DND-41 (cell line): Measurements from ENCODE around the gene BMP8B.
"Not testable (repeated sequence)": the region's sequence is repeated elsewhere in the genome, so short reads cannot be mapped to it uniquely, and the experiment has no call there.

Experiments used
- ATAC-seq: fragments of 200-7000 bp; cut with Tn5 transposase; 3 replicates; pipeline ENCODE4 v1.9.1; 2021; ENCODE audit warnings: low read depth; ENCODE audit not compliant: insufficient read depth
- DNase-seq: peaks from one replicate; pipeline ENCODE4 v3.0.0-alpha.2; 2020
- H2AFZ ChIP-seq: 2 replicates; pipeline ENCODE4 v1.6.0; 2012; ENCODE audit warnings: low read depth, low read length
- H3K27ac ChIP-seq: 2 replicates; pipeline ENCODE4 v1.5.1; 2012; ENCODE audit warnings: low read length, inconsistent platforms
- H3K27me3 ChIP-seq: fragments of 200-600 bp; sonication (generic); 2 replicates; pipeline ENCODE4 v1.6.0; 2012; ENCODE audit warnings: low read length, mild to moderate bottlenecking, inconsistent platforms; ENCODE audit not compliant: insufficient read depth, poor library complexity
- H3K36me3 ChIP-seq: 2 replicates; pipeline ENCODE4 v1.5.1; 2012; ENCODE audit warnings: low read length, inconsistent platforms; ENCODE audit not compliant: insufficient read depth
- H3K4me1 ChIP-seq: 2 replicates; pipeline ENCODE4 v1.5.1; 2012; ENCODE audit warnings: mild to moderate bottlenecking, low read length; ENCODE audit not compliant: insufficient read depth
- H3K4me2 ChIP-seq: 2 replicates; pipeline ENCODE4 v1.6.0; 2012; ENCODE audit warnings: mild to moderate bottlenecking, moderate library complexity, low read length, inconsistent platforms; ENCODE audit not compliant: insufficient read depth
- H3K4me3 ChIP-seq, 2 experiments: fragments of 200-600 bp in 1 of 2; shearing (Covaris generic) in 1 of 2; 2 replicates each; pipeline ENCODE4 v1.5.1; 2012 to 2016; ENCODE audit warnings: inconsistent platforms in 2 of 2, low read length in 2 of 2, mild to moderate bottlenecking in 2 of 2, low read depth in 1 of 2, moderate library complexity in 1 of 2
- H3K79me2 ChIP-seq: 2 replicates; pipeline ENCODE4 v1.6.0; 2012; ENCODE audit warnings: low read length, inconsistent platforms; ENCODE audit not compliant: insufficient read depth
- H3K9ac ChIP-seq: 2 replicates; pipeline ENCODE4 v1.6.0; 2012; ENCODE audit warnings: low read depth, mild to moderate bottlenecking, inconsistent platforms, low read length, moderate library complexity
- H3K9me3 ChIP-seq: 2 replicates; pipeline ENCODE4 v1.5.1; 2012; ENCODE audit warnings: low read length, moderate library complexity, mild to moderate bottlenecking, inconsistent platforms; ENCODE audit not compliant: insufficient read depth, severe bottlenecking
- H4K20me1 ChIP-seq: 2 replicates; pipeline ENCODE4 v1.6.0; 2012; ENCODE audit warnings: low read length; ENCODE audit not compliant: insufficient read depth
- CTCF ChIP-seq: IDR thresholded peaks from 2 replicates; pipeline ENCODE4 v1.5.1; 2012; ENCODE audit warnings: borderline replicate concordance, low read length, moderate library complexity, mild to moderate bottlenecking; ENCODE audit not compliant: poor library complexity, severe bottlenecking; ENCODE audit errors: extremely low read depth
- EZH2 ChIP-seq: IDR thresholded peaks from 3 replicates; pipeline ENCODE4 v1.6.1; 2012; ENCODE audit warnings: borderline replicate concordance, low read depth, mild to moderate bottlenecking, moderate library complexity, low read length, inconsistent platforms; ENCODE audit not compliant: severe bottlenecking

BMP8B gene

GRCh38 chr1:39781349-39781715 lies 7.3 kb downstream of the BMP8B start:
- no peak overlapping the region for H3K4me3 ChIP-seq
- H3K27me3 ChIP-seq, result no peaks in the 10 kb centered on the region
- no peaks in the 10 kb centered on the region for H4K20me1 ChIP-seq
- no peak for TF ChIP-seq EZH2
- H3K79me2 ChIP-seq, result no peaks in the 10 kb centered on the region
- no peaks in the 10 kb centered on the region for H3K9me3 ChIP-seq
- no peaks in the 10 kb centered on the region for H3K36me3 ChIP-seq
- no peak overlapping the region for H3K27ac ChIP-seq
- DNase-seq, result no peak
- no peak overlapping the region for H3K9ac ChIP-seq
- H3K4me2 ChIP-seq, result no peak overlapping the region
- H3K4me1 ChIP-seq, result no peaks in the 10 kb centered on the region
- no peak for ATAC-seq
- H2AFZ ChIP-seq, result no peak overlapping the region

- Histone ChIP-seq H3K9ac (no peak overlapping the region), H2AFZ (no peak overlapping the region), H3K9me3 (no peaks in the 10 kb centered on the region), H4K20me1 (no peaks in the 10 kb centered on the region), H3K4me3 (no peak overlapping the region), H3K27me3 (no peaks in the 10 kb centered on the region), H3K36me3 (no peaks in the 10 kb centered on the region), H3K4me2 (no peak overlapping the region), H3K27ac (no peak overlapping the region), H3K79me2 (no peaks in the 10 kb centered on the region), H3K4me1 (no peaks in the 10 kb centered on the region)
- no peak for TF ChIP-seq CTCF
- TF ChIP-seq EZH2, result no peak
- DNase-seq (no peak), ATAC-seq (no peak)
These were observed 8.8 kb downstream of the BMP8B start for GRCh38 chr1:39779821-39780220.

- TF ChIP-seq EZH2 (no peak), CTCF (no peak)
- no peaks in the 10 kb centered on the region for H3K27me3 ChIP-seq
- no peak overlapping the region for H3K4me2 ChIP-seq
- ATAC-seq (no peak), DNase-seq (no peak)
- no peaks in the 10 kb centered on the region for H3K36me3 ChIP-seq
- H3K4me3 ChIP-seq, result no peak overlapping the region
- no peak overlapping the region for H2AFZ ChIP-seq
- H3K9ac ChIP-seq, result no peak overlapping the region
- no peaks in the 10 kb centered on the region for H4K20me1 ChIP-seq
- H3K4me1 ChIP-seq, result no peaks in the 10 kb centered on the region
- H3K79me2 ChIP-seq, result no peaks in the 10 kb centered on the region
- no peak overlapping the region for H3K27ac ChIP-seq
- no peaks in the 10 kb centered on the region for H3K9me3 ChIP-seq
These were observed 9.5 kb downstream of the BMP8B start for GRCh38 chr1:39779137-39779536.

- not testable (repeated sequence) for DNase-seq, ATAC-seq, H2AFZ ChIP-seq, H3K4me1 ChIP-seq, H3K27ac ChIP-seq, H3K9ac ChIP-seq, H3K9me3 ChIP-seq, H3K36me3 ChIP-seq, H4K20me1 ChIP-seq, H3K4me3 ChIP-seq, H3K27me3 ChIP-seq, H3K4me2 ChIP-seq, H3K79me2 ChIP-seq
These were observed 10.1 kb downstream of the BMP8B start for GRCh38 chr1:39778463-39779099.

GRCh38 chr1:39777896-39778295 lies 10.8 kb downstream of the BMP8B start:
- DNase-seq, ATAC-seq, H4K20me1 ChIP-seq, H3K4me3 ChIP-seq, H3K9me3 ChIP-seq, H3K9ac ChIP-seq, H3K79me2 ChIP-seq, H3K27ac ChIP-seq, H3K27me3 ChIP-seq, H3K4me1 ChIP-seq, H3K36me3 ChIP-seq, H2AFZ ChIP-seq, H3K4me2 ChIP-seq: not testable (repeated sequence)
